Trophoblast cell (in vitro differentiated cells and primary cell): Measurements from ENCODE around the gene GABRD.

Experiments
- DNase-seq, 2 donors: peaks; one replicate each; pipeline ENCODE4 v3.0.0-alpha.2; 2016
- H2AFZ ChIP-seq: 2 replicates; pipeline ENCODE4 v1.6.1; 2013; ENCODE audit warnings: low read length, moderate library complexity, mild to moderate bottlenecking; ENCODE audit not compliant: insufficient read depth, poor library complexity
- H2AK5ac ChIP-seq: 2 replicates; pipeline ENCODE4 v1.6.1; 2013; ENCODE audit warnings: mild to moderate bottlenecking, low read length
- H2BK120ac ChIP-seq: 2 replicates; pipeline ENCODE4 v1.6.1; 2013; ENCODE audit warnings: low read length, mild to moderate bottlenecking, moderate library complexity; ENCODE audit not compliant: insufficient read depth, poor library complexity
- H2BK12ac ChIP-seq: 2 replicates; pipeline ENCODE4 v1.6.1; 2013; ENCODE audit warnings: mild to moderate bottlenecking, low read length, moderate library complexity
- H2BK5ac ChIP-seq: 2 replicates; pipeline ENCODE4 v1.6.1; 2013; ENCODE audit warnings: low read length, low read depth, moderate library complexity, mild to moderate bottlenecking; ENCODE audit not compliant: poor library complexity
- H3K14ac ChIP-seq: 2 replicates; pipeline ENCODE4 v1.6.1; 2013; ENCODE audit warnings: mild to moderate bottlenecking, low read length
- H3K18ac ChIP-seq: 2 replicates; pipeline ENCODE4 v1.6.1; 2013; ENCODE audit warnings: mild to moderate bottlenecking, low read length
- H3K23ac ChIP-seq: 2 replicates; pipeline ENCODE4 v1.6.1; 2013; ENCODE audit warnings: low read length
- H3K27ac ChIP-seq: 2 replicates; pipeline ENCODE4 v1.5.1; 2013; ENCODE audit warnings: low read depth, mild to moderate bottlenecking, inconsistent platforms, low read length, moderate library complexity
- H3K27me3 ChIP-seq: 2 replicates; pipeline ENCODE4 v1.6.1; 2013; ENCODE audit warnings: inconsistent platforms, mild to moderate bottlenecking, low read length, moderate library complexity; ENCODE audit not compliant: insufficient read depth
- H3K36me3 ChIP-seq, 2 experiments: 1 replicate in 1 of 2; 2 replicates in 1 of 2; pipeline ENCODE4 v1.6.1; 2013; ENCODE audit warnings: low read length in 2 of 2, mild to moderate bottlenecking in 2 of 2, moderate library complexity in 1 of 2; ENCODE audit not compliant: insufficient read depth in 2 of 2, control insufficient read depth in 1 of 2
- H3K4ac ChIP-seq: 2 replicates; pipeline ENCODE4 v1.6.1; 2013; ENCODE audit warnings: low read depth, mild to moderate bottlenecking, low read length, moderate library complexity
- H3K4me1 ChIP-seq, 2 experiments: 1 replicate in 1 of 2; 2 replicates in 1 of 2; pipeline ENCODE4 v1.6.1; 2013; ENCODE audit warnings: low read length in 2 of 2, mild to moderate bottlenecking in 2 of 2, moderate library complexity in 1 of 2; ENCODE audit not compliant: insufficient read depth in 2 of 2, control insufficient read depth in 1 of 2
- H3K4me2 ChIP-seq: 2 replicates; pipeline ENCODE4 v1.6.1; 2013; ENCODE audit warnings: inconsistent platforms, mild to moderate bottlenecking, low read length, moderate library complexity
- H3K4me3 ChIP-seq: 2 replicates; pipeline ENCODE4 v1.5.1; 2013; ENCODE audit warnings: mild to moderate bottlenecking, low read depth, low read length, inconsistent platforms
- H3K79me1 ChIP-seq: one replicate; pipeline ENCODE4 v1.6.1; 2013; ENCODE audit warnings: low read length
- H3K79me2 ChIP-seq: 2 replicates; pipeline ENCODE4 v1.6.1; 2013; ENCODE audit warnings: low read length, mild to moderate bottlenecking; ENCODE audit not compliant: control insufficient read depth, insufficient read depth, poor library complexity
- H3K9ac ChIP-seq: 2 replicates; pipeline ENCODE4 v1.6.1; 2013; ENCODE audit warnings: mild to moderate bottlenecking, low read length
- H3K9me3 ChIP-seq: 2 replicates; pipeline ENCODE4 v1.6.1; 2013; ENCODE audit warnings: low read depth, mild to moderate bottlenecking, control low read depth, inconsistent platforms, low read length; ENCODE audit not compliant: insufficient read depth
- H4K12ac ChIP-seq: 2 replicates; pipeline ENCODE4 v1.6.1; 2013; ENCODE audit warnings: low read depth, mild to moderate bottlenecking, low read length, moderate library complexity
- H4K8ac ChIP-seq: 2 replicates; pipeline ENCODE4 v1.6.1; 2013; ENCODE audit warnings: low read depth, mild to moderate bottlenecking, low read length, moderate library complexity
- H4K91ac ChIP-seq: one replicate; pipeline ENCODE4 v1.6.1; 2013; ENCODE audit warnings: low read depth, mild to moderate bottlenecking, low read length, moderate library complexity
- WGBS: extraction: QIAGEN DNeasy Blood & Tissue Kit; methylation state at CpG from one replicate; pipeline ENCODE4 v1.1.7; 2013; ENCODE audit warnings: missing lambda C conversion rate; ENCODE audit not compliant: insufficient read length, insufficient coverage; ENCODE audit errors: extremely low coverage; 5-methylcytosine and 5-hydroxymethylcytosine counted together

The GABRD gene

DNA sequence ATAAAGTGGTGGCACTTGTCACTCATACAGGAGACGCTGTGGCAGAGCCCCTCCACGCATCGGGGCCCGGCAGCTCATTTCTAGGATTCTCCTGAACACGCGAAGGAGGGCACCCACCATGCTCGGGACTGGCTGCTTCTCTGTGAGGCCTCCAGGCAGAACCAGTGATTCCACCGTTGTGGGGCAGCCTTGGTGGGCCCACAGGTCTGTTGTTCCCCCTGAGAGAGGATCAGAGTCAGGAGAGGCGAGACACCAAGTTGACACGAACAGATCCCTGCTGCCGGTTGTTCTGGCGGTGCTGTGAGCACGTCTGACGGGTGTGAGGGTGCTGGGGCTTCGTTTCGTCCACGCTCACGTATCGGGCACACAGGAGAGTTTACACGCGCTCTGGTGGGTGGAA is 57.7 kb downstream of the GABRD start:
- H2AFZ ChIP-seq: no peak overlapping the region
- no CpG with 5 or more reads among the region's 21 CpGs for WGBS

GRCh38 chr1:2078170-2078569 is 59.0 kb downstream of the GABRD start:
- no peak overlapping the region for H3K27ac ChIP-seq
- peak overlapping the region; percentile 27 for H3K18ac ChIP-seq
- no CpG with 5 or more reads among the region's 7 CpGs for WGBS

More for the DNA sequence above, 57.7 kb downstream of the GABRD start:
- H3K23ac ChIP-seq: no peak overlapping the region
- no peaks in the 10 kb centered on the region for H3K79me1 ChIP-seq
- H3K36me3 ChIP-seq: peaks cover 31 to 47% of the 10 kb centered on the region in 2 experiments
- no peak overlapping the region for H2AK5ac ChIP-seq
- no peak overlapping the region for H3K9ac ChIP-seq
- no peak overlapping the region for H3K18ac ChIP-seq
- no peaks in the 10 kb centered on the region for H3K27me3 ChIP-seq
- H4K12ac ChIP-seq: no peak overlapping the region
- H3K4ac ChIP-seq: no peak overlapping the region
- no peak overlapping the region for H3K14ac ChIP-seq
- H3K9me3 ChIP-seq: peaks cover 15% of the 10 kb centered on the region
- H3K79me2 ChIP-seq: no peaks in the 10 kb centered on the region
- H2BK120ac ChIP-seq: no peak overlapping the region
- H4K91ac ChIP-seq: no peak overlapping the region
- no peak overlapping the region for H4K8ac ChIP-seq
- no peak overlapping the region for H3K27ac ChIP-seq
- no peak for DNase-seq
- H2BK12ac ChIP-seq: no peak overlapping the region
- H2BK5ac ChIP-seq: no peak overlapping the region
- H3K4me2 ChIP-seq: no peak overlapping the region
- H3K4me3 ChIP-seq: no peak overlapping the region
- no peaks in the 10 kb centered on the region for H3K4me1 ChIP-seq

DNA sequence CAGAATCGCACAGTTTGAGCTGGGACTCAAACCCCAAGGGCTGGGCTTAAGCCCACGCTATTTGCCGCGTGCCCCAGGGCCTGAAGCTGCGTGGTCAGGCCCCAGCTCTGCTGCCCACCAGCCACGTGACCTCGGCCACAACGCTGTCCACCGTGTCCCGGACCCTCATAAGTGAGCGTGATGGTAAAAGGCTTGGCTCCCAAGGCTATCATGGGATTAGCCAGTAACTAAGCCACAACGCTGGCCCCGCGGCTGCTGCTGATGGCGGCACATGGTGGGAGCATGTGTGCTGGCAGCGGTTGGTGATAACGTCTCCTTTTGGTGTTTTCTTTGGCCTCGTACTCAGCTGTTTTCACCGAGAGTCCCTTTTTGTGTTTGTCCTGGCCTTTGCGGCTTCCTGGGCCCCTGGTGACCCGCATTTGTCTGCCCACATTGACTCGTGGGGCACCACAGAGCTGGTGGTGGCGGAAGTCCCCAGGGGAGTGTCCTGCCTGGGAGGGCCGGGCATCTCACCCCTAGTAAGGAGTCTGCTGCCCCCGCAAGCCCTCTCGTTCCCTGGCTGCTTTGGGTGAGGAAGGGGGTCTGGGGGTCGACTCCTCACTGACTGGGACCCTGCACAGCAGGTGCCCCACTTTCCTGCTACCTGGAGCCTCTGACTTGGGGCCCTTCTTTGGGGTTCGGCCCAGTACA is 60.4 kb downstream of the GABRD start:
- Histone ChIP-seq H3K9me3 (peaks cover 17% of the 10 kb centered on the region), H3K14ac (no peak overlapping the region), H3K9ac (no peak overlapping the region), H4K91ac (no peak overlapping the region), H4K8ac (no peak overlapping the region), H3K4me2 (no peak overlapping the region), H3K18ac (no peak overlapping the region), H2BK5ac (no peak overlapping the region), H4K12ac (no peak overlapping the region), H3K23ac (no peak overlapping the region), H2BK120ac (no peak overlapping the region), H3K79me1 (no peaks in the 10 kb centered on the region), H3K36me3 (peaks cover 24 to 42% of the 10 kb centered on the region in 2 experiments), H3K4me3 (no peak overlapping the region), H3K4me1 (no peaks in the 10 kb centered on the region), H2AFZ (no peak overlapping the region), H3K27me3 (no peaks in the 10 kb centered on the region), H2AK5ac (no peak overlapping the region), H3K79me2 (no peaks in the 10 kb centered on the region), H2BK12ac (no peak overlapping the region), H3K4ac (no peak overlapping the region), H3K27ac (no peak overlapping the region)
- no CpG with 5 or more reads among the region's 28 CpGs for WGBS
- no peak for DNase-seq

More at GRCh38 chr1:2078170-2078569, 59.0 kb downstream of the GABRD start:
- H2BK120ac ChIP-seq: no peak overlapping the region
- H3K14ac ChIP-seq: no peak overlapping the region
- no peak overlapping the region for H2AK5ac ChIP-seq
- no peak for DNase-seq
- H3K4me1 ChIP-seq: no peaks in the 10 kb centered on the region
- H3K4me3 ChIP-seq: no peak overlapping the region
- no peak overlapping the region for H2BK12ac ChIP-seq
- no peak overlapping the region for H4K12ac ChIP-seq
- no peak overlapping the region for H3K4me2 ChIP-seq
- H3K36me3 ChIP-seq: peaks cover 27 to 47% of the 10 kb centered on the region in 2 experiments
- H2BK5ac ChIP-seq: no peak overlapping the region
- H2AFZ ChIP-seq: no peak overlapping the region
- no peaks in the 10 kb centered on the region for H3K27me3 ChIP-seq
- no peak overlapping the region for H3K9ac ChIP-seq
- no peak overlapping the region for H4K8ac ChIP-seq
- H3K79me2 ChIP-seq: no peaks in the 10 kb centered on the region
- H3K9me3 ChIP-seq: peaks cover 15% of the 10 kb centered on the region
- no peaks in the 10 kb centered on the region for H3K79me1 ChIP-seq
- no peak overlapping the region for H3K4ac ChIP-seq
- no peak overlapping the region for H3K23ac ChIP-seq
- no peak overlapping the region for H4K91ac ChIP-seq

GRCh38 chr1:2080140-2080539 is 61.0 kb downstream of the GABRD start:
- no peak overlapping the region for H2BK120ac ChIP-seq
- no peak overlapping the region for H3K27ac ChIP-seq
- H3K4me1 ChIP-seq: no peaks in the 10 kb centered on the region
- no peak overlapping the region for H2AFZ ChIP-seq
- H4K8ac ChIP-seq: no peak overlapping the region
- no peak overlapping the region for H4K91ac ChIP-seq
- no peak overlapping the region for H3K14ac ChIP-seq
- H3K79me1 ChIP-seq: no peaks in the 10 kb centered on the region
- no peak for DNase-seq
- H2BK5ac ChIP-seq: no peak overlapping the region
- no peak overlapping the region for H2BK12ac ChIP-seq
- H3K36me3 ChIP-seq: peaks cover 22 to 39% of the 10 kb centered on the region in 2 experiments
- H2AK5ac ChIP-seq: no peak overlapping the region
- H3K18ac ChIP-seq: no peak overlapping the region
- H3K4ac ChIP-seq: no peak overlapping the region
- H3K4me2 ChIP-seq: no peak overlapping the region
- no peak overlapping the region for H4K12ac ChIP-seq
- H3K9me3 ChIP-seq: peaks cover 17% of the 10 kb centered on the region
- H3K27me3 ChIP-seq: no peaks in the 10 kb centered on the region
- no peak overlapping the region for H3K23ac ChIP-seq
- H3K79me2 ChIP-seq: no peaks in the 10 kb centered on the region
- no peak overlapping the region for H3K9ac ChIP-seq
- no CpG with 5 or more reads among the region's 16 CpGs for WGBS
- H3K4me3 ChIP-seq: no peak overlapping the region
